ENCODE data around the gene KDM6A. TPM values are rescaled to one million over a fixed set of nuclear protein-coding genes. Genes with fewer than 3 reads are reported as not detected.

KDM6A gene
- total and polyA plus RNA-seq, 7 donors = 3.6 to 21.3 (median 13.2) TPM

DNA sequence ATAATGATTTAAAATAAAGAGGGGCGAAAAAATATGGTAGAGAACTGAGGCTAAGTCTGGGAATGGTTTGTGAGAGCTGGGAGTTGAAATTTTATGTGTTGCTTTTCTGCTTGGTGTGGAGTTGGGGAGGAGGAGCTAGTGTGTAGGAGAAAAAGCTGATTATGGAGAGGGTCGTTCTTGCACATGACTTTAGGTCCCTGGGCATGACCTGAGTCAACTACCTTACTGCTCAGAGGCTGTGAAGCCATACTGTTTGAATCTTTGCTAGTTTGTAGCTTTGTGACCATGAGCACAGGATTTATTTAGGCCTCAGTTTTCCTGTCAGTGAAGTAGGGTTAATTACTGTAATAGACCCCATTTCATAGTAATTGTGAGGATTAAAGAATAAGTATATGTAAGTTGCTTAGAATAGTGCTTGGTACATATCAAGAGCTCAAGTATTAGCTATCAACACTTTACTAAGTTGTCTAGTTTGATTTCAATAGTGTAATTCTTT lies 78.6 kb downstream of the KDM6A start:
- DNase-seq (no peak), ATAC-seq (no peak)
- TF ChIP-seq CTCF (IDR thresholded peaks at IDR 0.05) = no peak
- no peaks in the 10 kb centered on the region for H3K9me3 ChIP-seq
- intact Hi-C loops (cut with DNase I) = no loop called here
- H3K27ac ChIP-seq = no peak overlapping the region
- H3K4me3 ChIP-seq = no peak overlapping the region
- H3K36me3 ChIP-seq (ENCODE audit: insufficient read depth in 1 of 2, low read depth in 1 of 2) = no peaks in the 10 kb centered on the region
- WGBS, 3 donors = 67 to 75% (median 73%) methylated on average over 2 of the region's 2 CpGs
- no peaks in the 10 kb centered on the region for H3K27me3 ChIP-seq (ENCODE audit: insufficient read depth in 3 of 3, low read length in 2 of 3)
- peaks cover 54% of the 10 kb centered on the region for H3K4me1 ChIP-seq

DNA sequence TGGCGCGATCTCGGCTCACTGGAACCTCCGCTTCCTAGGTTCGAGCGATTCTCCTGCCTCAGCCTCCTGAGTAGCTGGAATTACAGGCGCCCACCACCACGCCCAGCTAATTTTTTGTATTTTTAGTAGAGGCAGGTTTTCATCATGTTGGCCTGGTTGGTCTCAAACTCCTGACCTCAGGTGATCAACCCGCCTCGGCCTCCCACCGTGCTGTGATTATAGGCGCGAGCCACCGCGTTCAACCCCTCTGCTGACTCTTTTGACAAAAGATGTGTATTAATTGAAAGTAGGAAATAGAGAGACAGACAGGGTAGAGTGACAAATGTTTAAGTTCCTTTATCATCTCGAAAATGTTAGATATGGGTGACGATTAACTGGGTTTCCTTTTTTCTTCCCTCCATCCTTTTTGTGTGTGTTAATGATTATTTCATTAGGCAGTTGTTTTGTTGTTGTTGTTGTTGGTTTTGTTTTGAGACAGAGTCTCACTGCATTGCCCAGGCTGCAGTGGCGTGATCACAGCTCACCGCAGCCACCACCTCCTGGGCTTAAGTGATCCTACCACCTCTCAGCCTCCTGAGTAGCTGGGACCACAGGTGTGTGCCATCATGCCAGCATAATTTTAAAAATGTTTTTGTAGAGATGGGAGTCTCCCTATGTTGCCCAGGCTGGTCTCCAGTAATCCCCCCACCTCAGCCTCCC lies 79.5 kb downstream of the KDM6A start:
- Histone ChIP-seq H3K4me3 (no peak overlapping the region), H3K27me3 (ENCODE audit: insufficient read depth in 3 of 3, low read length in 2 of 3) (no peaks in the 10 kb centered on the region), H3K4me1 (peaks cover 57% of the 10 kb centered on the region), H3K27ac (no peak overlapping the region), H3K9me3 (no peaks in the 10 kb centered on the region), H3K36me3 (ENCODE audit: insufficient read depth in 1 of 2, low read depth in 1 of 2) (no peaks in the 10 kb centered on the region)
- ATAC-seq (no peak), DNase-seq (no peak)
- WGBS, 3 donors = 97 to 99% (median 99%) methylated on average over 19 of the region's 19 CpGs
- intact Hi-C loops (cut with DNase I) = no loop called here
- TF ChIP-seq CTCF (IDR thresholded peaks at IDR 0.05) = no peak

- Histone ChIP-seq H3K27me3 (ENCODE audit: insufficient read depth in 3 of 3, low read length in 2 of 3) (no peaks in the 10 kb centered on the region), H3K4me3 (no peak overlapping the region), H3K36me3 (ENCODE audit: insufficient read depth in 1 of 2, low read depth in 1 of 2) (no peaks in the 10 kb centered on the region), H3K27ac (no peak overlapping the region), H3K4me1 (peaks cover 62% of the 10 kb centered on the region), H3K9me3 (no peaks in the 10 kb centered on the region)
- no peak for TF ChIP-seq CTCF (IDR thresholded peaks at IDR 0.05)
- peak in 2 of 4 donors; percentile 31 to 43 for ATAC-seq
- intact Hi-C loops (cut with DNase I) = loop anchor here in 1 of 2 donors (2.0 kb wide), 1 partner anchor 23 kb away; no protein-coding TSS in a partner anchor
- 48 to 60% (median 59%) methylated on average over 11 of the region's 11 CpGs for WGBS, 3 donors
- DNase-seq = no peak
These were observed 80.9 kb downstream of the KDM6A start for GRCh38 chrX:44953734-44954502.

- H3K4me3 ChIP-seq = no peak overlapping the region
- peaks cover 64% of the 10 kb centered on the region for H3K4me1 ChIP-seq
- H3K36me3 ChIP-seq (ENCODE audit: insufficient read depth in 1 of 2, low read depth in 1 of 2) = no peaks in the 10 kb centered on the region
- H3K9me3 ChIP-seq = no peaks in the 10 kb centered on the region
- 80 to 84% (median 82%) methylated on average over 3 of the region's 3 CpGs for WGBS, 3 donors
- no peak for TF ChIP-seq CTCF (IDR thresholded peaks at IDR 0.05)
- H3K27ac ChIP-seq = no peak overlapping the region
- no peaks in the 10 kb centered on the region for H3K27me3 ChIP-seq (ENCODE audit: insufficient read depth in 3 of 3, low read length in 2 of 3)
- intact Hi-C loops (cut with DNase I) = loop anchor here in 1 of 2 donors (2.0 kb wide), 1 partner anchor 22 kb away; no protein-coding TSS in a partner anchor
- no peak for DNase-seq
- ATAC-seq = no peak
These were observed 81.6 kb downstream of the KDM6A start for GRCh38 chrX:44954562-44954961.

Measured in psoas muscle (tissue), 8 donors.